D721Med (cell line): ENCODE data around the gene HMGXB3.

Experiments
- DNase-seq: peaks from one replicate; pipeline ENCODE4 v3.0.0; 2011; ENCODE audit warnings: low spot score; ENCODE audit not compliant: insufficient read length
- FAIRE-seq: peaks from 2 replicates; lab custom pipeline; 2011; peaks lifted over from hg19 to GRCh38; lab: Jason Lieb, UNC
- TF ChIP-seq, protein P1 (sequence below): IDR thresholded peaks from 2 replicates; pipeline ENCODE4 v1.5.1; 2012; ENCODE audit warnings: mild to moderate bottlenecking, control low read depth; ENCODE audit not compliant: insufficient read depth; ENCODE audit errors: missing control alignments

HMGXB3 gene

DNA sequence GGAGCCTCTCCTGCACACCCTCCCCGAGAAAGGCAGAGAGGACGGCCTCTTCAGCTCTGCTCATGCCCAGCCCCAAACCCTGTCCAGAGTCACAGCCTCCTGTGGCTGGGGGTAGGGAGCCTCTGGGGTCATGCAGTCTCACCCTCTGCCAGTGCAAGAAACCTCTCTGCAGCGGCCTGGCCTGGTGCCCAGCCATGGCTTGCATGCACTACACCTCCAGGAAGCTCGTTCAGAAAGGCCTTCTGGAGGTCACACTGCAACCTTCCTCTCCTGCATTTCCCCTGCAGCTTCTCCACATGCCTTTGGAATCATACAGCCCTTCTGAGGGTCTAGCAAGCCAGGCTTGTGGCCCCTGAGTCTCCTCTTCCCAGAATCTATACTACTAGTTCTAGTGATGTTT, 67.9 kb downstream of the HMGXB3 start:
- TF ChIP-seq, protein P1, sequence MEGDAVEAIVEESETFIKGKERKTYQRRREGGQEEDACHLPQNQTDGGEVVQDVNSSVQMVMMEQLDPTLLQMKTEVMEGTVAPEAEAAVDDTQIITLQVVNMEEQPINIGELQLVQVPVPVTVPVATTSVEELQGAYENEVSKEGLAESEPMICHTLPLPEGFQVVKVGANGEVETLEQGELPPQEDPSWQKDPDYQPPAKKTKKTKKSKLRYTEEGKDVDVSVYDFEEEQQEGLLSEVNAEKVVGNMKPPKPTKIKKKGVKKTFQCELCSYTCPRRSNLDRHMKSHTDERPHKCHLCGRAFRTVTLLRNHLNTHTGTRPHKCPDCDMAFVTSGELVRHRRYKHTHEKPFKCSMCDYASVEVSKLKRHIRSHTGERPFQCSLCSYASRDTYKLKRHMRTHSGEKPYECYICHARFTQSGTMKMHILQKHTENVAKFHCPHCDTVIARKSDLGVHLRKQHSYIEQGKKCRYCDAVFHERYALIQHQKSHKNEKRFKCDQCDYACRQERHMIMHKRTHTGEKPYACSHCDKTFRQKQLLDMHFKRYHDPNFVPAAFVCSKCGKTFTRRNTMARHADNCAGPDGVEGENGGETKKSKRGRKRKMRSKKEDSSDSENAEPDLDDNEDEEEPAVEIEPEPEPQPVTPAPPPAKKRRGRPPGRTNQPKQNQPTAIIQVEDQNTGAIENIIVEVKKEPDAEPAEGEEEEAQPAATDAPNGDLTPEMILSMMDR, result no peak
- DNase-seq (no peak), FAIRE-seq (no peak)

DNA sequence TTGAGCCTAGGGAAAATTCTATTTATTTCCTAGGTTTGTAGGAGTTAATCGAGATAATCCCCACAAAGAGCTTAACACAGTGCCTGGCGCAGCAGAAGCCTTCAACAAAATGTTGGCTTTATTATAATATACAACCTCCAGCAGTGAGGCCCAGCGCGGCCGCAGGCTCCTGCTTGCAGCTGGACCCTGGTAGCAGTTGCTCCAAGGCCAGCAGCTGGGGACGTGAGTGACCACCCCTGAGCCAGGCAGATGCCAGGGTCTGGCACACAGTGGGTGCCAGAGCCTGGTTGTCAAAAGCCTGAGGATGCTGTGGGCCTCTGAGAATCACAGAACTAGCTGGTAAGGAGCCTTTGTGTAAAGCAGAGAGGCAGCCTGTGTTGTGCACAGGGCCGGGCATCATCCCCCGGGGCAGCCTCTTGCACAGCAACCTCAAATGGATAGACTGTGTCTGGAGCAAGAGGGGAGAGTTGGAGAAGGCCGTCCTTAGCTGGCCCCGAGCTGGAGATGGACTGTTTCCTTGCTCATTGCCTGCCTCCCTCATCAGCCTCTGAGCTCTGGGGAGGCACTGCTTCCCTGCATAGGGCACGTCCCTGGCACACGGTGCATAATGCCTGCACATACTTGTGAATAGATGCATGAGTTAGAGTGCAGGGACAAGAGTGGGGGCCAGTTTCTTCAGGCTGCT, 68.6 kb downstream of the HMGXB3 start:
- TF ChIP-seq, protein P1, result no peak
- DNase-seq, result no peak
- no peak for FAIRE-seq

DNA sequence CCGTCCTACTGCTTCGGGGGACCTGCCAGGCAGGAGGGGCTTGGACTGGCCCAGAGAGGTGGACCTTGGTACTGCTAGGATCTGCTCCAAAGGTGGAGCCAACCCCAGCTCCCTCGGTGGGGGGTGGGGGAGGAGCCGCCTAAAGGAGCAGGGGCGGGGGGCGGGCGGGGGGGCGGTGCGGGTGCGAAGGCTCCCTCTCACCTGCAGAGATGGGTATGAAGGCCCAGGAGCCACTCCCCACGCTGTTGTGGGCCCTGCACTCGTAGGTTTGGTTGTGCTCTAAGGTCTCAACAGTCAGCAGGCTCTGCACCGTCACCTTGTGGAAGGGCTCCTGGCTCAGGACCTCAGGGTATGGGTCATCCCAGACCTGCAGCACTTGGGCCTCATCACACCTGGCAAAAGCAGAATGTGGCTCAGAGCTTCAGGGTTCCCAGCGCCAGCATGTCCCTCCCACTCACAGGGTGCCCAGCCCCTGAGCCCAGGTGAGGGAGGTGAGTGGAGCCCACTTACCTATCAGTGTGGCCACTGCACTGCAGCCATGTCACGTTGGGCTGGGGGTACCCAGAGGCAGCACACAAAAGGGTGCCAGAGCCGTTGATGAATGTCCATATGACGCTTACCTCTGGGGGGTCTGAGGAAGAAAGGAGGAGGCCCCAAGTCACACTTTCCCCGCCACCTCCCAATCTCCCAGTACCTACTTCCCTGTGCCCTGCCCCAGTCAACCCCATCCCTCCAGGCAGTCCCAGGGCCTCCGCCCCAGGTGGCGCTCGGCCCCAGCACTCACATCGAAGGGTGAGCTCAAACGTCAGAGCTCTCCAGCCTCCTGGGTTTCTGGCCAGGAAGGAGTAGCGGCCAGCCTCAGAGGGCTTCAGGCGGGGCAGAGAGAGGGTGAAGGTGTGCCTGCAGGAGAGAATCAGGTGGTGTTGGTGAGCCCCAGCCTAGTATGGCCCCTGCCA, 69.4 kb downstream of the HMGXB3 start:
- DNase-seq, result no peak
- TF ChIP-seq, protein P1, result no peak
- no peak for FAIRE-seq

DNA sequence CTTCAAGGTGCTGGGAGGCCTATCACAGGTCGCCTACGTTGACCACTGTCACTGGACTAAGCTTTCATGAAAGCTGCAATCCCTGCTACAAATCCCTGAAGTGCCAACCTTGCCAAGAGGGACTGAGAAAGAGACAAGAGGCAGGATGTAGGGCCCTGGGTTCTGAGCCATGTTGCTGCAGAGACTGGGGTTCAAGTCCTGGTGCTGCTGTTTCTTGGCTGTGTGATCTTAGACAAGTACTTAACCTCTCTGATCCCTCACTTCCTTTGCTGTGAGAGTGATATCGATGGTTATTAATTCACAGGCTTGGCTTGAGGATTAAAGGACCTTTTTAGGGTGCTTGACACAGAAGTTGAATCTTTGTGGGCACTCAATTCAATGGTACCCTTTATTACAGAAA, 70.3 kb downstream of the HMGXB3 start:
- TF ChIP-seq, protein P1, result no peak
- DNase-seq, result no peak

DNA sequence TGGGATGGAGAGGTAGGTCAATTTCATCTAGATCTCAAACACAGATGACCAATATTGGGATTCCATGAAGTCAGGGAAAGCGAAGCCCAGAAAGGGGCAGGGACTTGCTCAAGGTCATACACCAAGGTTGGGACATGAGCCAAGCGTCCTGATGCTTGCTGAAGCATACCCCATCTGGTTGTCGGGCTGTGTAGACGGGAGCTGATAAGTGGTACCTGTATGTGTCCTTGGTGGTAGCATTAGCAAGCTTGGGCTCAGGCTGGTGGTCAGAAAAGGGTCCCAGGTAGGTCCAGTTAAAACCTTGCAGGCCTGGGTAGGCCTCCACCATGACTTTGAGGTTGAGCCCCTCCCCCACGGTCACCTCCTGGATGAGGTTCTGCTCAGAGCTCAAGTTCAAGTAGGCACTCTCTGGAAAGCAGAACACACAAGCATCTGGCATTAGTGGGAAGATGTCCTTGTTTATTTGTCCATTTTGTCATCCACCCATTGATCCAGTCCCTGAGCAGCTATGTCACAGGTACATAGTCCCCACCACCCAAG, 72.6 kb downstream of the HMGXB3 start:
- TF ChIP-seq, protein P1, result no peak
- FAIRE-seq (no peak), DNase-seq (no peak)

More for the DNA sequence above, 70.3 kb downstream of the HMGXB3 start:
- no peak for FAIRE-seq

DNA sequence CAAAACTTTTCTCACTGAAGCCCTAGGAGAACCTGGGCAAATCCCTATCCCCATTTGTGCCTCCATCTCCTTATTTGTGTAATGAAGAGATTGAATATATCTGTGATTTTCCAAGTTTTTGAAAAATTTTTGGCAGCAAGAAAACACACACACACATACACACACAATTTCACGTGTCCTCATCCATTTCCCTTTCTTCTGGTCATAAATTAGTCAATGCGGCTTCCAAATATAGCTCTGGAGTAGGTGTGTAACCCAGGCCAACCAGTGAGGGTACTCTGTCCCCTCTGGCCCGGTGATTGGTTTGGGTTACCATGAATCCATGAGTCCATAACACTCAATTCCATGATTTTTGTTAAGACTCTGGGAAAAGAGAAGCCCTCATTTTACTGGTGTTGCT, 73.1 kb downstream of the HMGXB3 start:
- DNase-seq, result no peak
- TF ChIP-seq, protein P1, result no peak
- no peak for FAIRE-seq
